Activated T-helper 9 cell treated with anti-CD3 and anti-CD28 coated beads, Interleukin-2, amount 50 U/mL, for 16 hours (primary cell): ENCODE results near the gene NCSTN.

Source experiments
- DNase-seq: peaks from one replicate; pipeline ENCODE4 v3.0.0-alpha.2; 2020; ENCODE audit warnings: low read depth

NCSTN gene

GRCh38 chr1:160352555-160352954, 9.4 kb downstream of the NCSTN start:
- no peak for DNase-seq

DNA sequence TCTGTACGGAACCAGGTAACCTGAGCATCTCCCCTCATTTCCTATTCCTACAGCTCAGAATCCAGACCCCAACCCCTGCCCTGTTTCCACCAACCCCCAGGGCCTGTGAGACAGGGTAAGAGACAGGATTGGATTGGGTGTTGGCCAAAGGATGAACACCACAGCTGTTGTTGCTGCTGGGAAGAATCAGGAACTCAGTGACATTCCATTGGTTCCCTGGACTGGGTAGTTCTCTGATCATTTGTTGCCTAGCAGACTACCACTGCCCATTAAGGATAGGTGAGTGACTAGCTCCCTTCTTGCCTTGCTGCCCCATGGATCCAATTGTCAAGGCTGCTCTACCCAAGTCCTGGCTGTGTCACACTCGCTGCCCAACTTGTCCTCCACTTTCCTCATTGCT, 10.0 kb downstream of the NCSTN start:
- no peak for DNase-seq

DNA sequence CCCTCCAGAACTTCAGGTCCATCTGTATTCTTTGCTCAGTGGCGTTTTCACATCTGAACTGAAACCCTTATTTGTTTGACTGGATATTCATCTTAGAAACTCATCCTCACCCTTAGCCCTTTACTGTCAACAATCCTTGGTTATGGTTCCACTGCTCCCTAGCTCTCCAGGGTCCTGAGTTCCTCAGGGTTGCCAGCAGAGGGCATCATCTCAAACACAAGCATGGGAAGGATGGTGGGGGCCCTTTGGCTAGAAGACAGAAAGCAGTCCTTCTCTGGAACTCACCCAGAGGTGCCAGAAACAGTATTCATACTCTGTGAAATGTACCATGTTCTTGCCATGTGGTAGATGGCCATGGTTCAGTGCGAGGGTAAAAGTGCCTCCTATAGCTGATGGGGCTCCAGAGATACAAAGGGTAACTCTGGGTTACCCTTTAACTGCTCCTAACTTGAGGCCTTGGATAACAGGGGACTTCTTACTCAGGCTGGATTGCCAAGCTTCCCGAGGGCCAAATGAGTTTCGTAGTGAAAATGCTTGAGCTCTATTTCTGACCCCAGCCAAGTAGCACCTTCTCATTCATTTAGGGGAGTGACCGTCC, 11.3 kb downstream of the NCSTN start:
- no peak for DNase-seq

GRCh38 chr1:160357286-160358002, 14.3 kb downstream of the NCSTN start:
- DNase-seq: no peak

DNA sequence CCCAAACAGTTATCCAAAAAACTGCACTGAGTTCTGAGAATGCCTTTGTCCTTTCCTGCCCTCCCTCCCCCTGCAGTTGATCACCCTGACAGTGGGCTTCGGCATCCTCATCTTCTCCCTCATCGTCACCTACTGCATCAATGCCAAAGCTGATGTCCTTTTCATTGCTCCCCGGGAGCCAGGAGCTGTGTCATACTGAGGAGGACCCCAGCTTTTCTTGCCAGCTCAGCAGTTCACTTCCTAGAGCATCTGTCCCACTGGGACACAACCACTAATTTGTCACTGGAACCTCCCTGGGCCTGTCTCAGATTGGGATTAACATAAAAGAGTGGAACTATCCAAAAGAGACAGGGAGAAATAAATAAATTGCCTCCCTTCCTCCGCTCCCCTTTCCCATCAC, 14.9 kb downstream of the NCSTN start:
- no peak for DNase-seq

DNA sequence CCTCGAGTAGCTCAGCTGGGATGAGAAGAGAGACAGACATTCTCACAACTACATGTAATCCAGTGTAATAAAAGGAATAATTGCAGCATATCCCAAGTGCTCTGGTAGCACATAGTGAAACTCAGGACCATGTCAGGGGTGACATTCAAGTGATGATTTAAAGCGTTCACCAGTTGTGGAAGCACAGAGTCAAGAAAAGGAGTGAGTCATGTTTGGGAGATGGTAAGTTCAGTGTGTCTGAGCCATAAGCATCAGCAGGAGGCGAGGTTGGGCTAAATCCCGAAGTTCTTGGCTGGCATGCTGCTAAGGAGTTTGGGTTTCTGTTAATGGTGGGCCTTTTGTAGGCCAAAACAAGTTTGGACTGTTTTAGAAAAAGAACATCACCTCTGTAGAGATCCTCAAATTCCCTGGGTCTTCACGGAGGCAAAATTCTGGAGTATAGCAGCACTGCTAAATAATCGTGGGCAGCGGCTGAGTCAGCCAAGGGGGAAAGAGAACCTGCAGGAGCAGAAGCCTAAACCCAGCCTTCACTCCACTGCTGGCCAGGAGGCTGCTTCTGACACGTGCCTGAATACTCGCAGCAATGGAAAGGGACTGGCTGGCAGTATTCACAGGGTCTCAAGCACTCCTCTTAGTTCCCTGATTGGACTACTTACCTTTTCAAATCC, 16.5 kb downstream of the NCSTN start:
- no peak for DNase-seq

DNA sequence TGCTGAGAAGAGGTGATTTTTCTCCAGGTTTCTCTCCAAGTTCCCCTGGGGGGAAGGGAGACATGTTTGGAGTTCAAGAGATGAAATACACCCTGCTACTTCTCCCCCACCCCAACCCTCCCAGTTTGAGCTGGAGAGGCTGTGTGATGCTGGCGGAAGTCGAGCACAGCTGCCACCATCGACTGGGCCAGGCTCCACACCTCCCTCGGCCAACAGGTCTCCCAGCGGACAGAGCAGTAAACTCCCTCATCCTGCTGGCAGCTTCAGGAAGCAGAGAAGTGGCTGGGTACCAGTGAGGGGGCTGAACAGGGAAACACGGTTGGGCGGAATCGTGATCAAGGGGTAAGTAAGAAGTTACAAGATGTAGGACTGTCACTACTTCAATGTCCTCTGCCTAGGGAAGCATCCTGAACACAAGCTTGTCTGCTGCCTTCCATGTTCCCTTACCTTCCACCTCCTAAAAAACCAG, 17.1 kb downstream of the NCSTN start:
- DNase-seq: no peak

DNA sequence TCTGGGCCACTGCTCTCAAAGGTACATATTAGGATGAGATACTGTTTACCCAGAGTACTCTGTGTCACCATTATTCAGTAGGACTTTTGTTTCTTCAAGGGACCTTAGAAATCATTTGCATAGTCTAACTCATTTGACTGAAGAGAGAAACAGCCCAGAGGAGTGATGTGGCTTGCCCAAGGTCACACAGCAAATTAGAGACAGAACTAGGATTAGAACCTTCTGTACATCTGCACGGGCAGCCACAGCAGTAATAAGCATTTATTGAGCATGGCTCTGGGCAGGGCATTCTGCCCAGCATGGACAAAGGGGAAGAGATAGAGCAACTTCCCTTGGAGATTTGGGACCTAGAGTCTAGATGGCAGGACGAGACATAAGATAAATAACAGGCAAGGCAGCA, 18.0 kb downstream of the NCSTN start:
- DNase-seq: no peak

DNA sequence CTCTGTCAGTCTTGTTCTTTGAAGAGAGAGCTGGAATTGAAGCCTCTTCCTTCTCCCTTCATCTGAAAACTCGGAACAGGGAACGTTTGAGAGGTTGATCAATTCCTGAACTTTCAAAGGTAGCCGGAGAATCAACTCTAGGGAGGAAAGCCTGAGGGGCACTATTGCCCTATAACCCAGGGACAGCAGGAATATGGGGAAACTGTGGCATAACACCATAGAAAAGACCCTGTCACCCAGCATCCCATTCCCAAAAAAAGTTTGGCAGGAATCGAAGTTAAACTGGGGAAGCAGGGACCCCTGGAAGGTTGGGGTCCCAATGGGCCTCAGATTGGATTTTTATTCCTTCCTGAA, 18.6 kb downstream of the NCSTN start:
- no peak for DNase-seq

DNA sequence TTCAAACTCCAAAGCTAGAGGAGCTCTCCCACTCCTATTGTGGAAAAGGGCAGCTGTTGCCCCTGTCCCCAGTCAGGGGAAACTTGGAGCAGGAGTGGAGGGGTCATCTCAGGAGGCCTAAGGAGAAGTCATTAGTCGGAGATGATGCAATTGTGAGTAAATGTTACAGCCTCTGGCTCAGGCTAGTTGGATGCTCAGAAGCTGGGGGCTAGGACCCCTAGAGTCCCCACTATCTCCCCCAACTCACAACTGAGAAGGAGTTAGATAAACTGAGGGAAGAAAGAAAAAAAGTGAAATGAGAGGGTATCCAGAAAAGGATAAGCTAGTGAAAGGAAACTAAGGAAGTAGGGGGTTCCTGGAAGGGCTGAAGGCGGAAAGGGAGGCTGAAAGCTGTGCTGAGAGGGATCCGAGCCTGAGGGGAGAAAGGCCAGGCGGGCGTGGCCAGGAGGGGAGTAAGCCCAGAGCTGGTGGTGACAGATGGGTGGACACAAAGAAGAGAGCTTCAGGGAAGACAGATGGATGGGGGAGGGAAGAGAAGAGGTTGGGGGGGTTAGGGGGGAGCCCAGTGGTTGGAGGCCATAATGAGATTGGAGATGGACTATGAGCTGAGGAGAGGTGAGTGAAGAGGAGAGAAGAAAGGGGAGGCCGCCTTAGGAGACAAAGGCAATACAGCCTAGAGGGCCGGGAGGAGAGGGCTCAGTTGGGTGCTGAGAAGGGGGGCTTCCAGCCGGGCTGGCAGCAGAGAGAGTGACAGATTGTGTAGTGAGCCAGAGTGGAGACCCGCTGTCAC, 19.2 kb downstream of the NCSTN start:
- no peak for DNase-seq

DNA sequence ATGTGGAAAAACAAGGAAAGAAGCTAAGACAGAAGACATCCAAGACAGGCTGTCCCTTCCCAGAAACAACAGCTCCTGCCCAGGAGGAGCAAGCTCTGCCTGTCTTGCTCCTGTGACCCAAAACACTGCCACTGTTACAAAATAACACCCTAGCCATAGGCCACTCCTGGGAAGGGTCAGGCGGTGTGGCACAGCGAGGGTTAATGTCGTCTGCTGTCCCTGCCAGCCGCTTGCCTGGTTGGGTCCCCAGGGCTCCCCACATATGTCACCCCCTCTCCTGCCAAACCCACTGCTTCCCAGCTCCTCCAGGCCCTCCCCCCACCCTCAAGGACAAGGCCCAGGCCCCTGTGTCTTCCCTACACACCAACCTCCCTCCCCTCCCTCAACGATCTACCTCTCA, 19.8 kb downstream of the NCSTN start:
- DNase-seq: no peak

- no peak for DNase-seq
Measured at GRCh38 chr1:160363951-160364735, 21.0 kb downstream of the NCSTN start.

- no peak for DNase-seq
Measured at GRCh38 chr1:160365325-160365724, 22.1 kb downstream of the NCSTN start.

DNA sequence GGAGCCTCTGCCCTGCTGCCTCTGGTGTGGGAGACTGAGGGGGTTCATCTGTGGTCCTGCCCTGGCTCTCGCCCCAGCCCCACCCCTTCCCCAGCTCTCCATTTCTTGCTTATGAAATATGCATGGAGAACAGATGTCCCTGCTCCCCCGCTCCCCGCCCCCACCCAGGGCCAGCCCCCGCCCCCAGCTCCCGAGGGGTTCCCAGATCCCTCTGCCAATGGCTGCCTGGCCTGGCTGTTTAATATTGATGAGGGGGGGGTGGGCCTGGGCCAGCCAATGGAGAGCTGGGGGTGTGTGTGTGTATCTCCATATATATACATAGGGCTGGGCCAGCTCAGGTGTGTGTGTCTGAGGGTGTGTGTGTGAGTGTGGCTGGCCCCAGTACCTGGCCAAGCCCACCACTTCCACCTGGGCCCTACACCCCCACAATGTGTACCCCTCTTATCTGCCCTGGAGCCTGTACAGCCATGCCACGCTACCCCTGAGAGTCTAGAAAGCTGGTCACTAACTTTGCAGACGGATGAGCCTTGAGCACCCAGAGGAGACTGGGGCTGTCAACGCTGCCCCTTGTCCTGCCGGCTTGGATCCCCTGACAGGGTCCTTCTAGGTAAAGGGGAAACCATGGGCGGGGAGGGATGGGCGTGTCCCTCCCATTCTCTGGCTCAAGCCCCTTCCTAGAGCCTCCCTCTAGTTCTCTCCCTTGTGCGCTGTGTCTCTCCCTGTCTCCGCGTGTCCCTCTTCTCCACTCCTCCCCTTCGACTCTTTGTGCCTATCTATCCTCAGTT, 23.7 kb downstream of the NCSTN start, which contains the start of gene NHLH1:
Gene NHLH1 (plus strand): TSS at position 341 of the 785 bp plus-strand sequence. CDS start 3,661 bp downstream, outside the sequence.
- DNase-seq: no peak

GRCh38 chr1:160367516-160367900, 24.3 kb downstream of the NCSTN start:
- DNase-seq: no peak

DNA sequence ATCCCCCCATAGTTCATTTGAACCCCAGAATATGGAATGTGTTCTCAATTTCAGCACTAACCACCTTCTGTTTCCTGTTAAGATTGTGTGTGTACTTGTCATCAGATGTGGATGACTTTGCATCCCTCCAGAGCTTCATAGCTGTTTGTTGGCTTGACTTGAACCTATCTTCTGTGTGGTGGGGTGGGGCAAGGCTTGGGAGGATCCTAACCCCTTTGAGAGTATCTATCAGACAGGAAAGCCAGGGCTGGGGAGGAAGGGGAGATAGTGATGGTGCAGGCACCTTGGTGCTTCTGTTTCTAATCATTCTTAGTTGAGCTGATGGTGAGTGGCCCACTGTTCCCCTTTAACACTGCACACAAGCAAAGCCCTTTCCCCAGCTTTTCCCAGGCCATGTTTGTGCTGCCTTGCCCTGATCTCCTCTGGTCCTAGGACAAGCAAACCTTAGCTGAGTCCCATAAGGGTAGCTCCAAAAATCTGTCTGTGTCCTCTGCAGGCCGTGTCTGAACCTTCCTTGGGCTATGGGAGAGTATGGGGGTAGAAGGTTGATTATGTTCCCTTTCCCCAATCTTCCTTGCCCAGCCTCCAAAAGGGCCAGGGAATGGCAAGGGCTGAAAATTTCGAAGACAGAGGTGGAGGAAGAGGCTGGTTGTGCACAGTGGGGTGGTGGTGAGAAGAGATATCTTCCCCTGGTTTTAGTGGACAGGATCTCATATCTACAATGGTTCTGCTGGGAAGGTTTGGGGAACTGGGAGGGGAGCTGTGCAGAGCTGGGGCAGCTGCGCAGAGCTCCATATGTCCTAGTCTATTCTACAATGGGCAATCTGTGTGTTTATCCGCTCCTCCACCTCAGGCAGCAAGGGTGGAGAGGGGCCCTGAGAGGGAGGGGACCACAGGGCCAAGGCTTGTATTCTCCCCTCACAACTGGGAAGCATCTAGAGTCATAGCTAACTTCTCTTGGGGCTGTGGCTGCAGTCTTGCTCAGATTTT, 25.0 kb downstream of the NCSTN start:
- no peak for DNase-seq

- no peak for DNase-seq
Measured at GRCh38 chr1:160369087-160369486, 25.9 kb downstream of the NCSTN start.

- no peak for DNase-seq
Measured at GRCh38 chr1:160370561-160371345, 27.6 kb downstream of the NCSTN start.

DNA sequence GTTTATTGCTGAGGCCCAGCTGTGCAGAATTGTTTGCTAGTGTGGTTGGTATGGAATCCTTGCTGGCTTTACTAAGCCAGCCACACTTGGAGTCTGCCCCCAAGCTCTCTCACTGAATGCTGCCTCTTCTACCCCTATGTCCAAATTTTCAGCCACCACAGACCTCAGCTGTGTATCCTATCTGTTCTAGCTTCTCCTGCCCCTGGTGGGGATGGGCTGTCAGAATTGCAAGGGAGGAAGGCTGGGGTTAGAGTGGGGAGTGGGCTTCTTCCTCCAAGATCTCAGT, 28.1 kb downstream of the NCSTN start:
- DNase-seq: no peak
